HL-60 (cell line): Measurements from ENCODE around the gene LINC00305.

Source experiments
- POLR2AphosphoS5 ChIP-seq: IDR thresholded peaks from 2 replicates; pipeline ENCODE4 v1.6.1; 2012; ENCODE audit warnings: low read depth
- TF ChIP-seq, protein P1 (sequence below): IDR thresholded peaks from one replicate; pipeline ENCODE4 v1.5.1; 2011; ENCODE audit warnings: low read length, control low read depth, inconsistent platforms; ENCODE audit not compliant: insufficient read depth

DNA sequence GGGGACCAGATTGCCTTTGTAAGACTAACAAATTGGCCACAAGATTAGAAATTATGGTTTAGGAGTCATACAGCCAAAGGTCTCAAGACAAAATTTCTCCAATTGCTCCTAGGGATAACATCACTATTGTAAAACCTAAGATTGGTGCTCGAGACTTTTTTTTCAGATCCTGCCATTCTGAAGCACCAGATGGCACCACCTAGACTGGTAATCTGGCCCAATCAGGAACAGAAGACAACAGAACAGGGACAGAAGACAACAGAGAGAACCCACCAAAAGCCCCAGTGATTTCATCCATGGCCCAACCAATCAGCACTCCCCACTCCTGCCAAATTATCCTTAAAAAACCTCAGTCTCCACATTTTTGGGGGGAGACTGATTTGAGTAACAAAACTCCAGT is 66.8 kb downstream of the LINC00305 start:
- TF ChIP-seq, protein P1, sequence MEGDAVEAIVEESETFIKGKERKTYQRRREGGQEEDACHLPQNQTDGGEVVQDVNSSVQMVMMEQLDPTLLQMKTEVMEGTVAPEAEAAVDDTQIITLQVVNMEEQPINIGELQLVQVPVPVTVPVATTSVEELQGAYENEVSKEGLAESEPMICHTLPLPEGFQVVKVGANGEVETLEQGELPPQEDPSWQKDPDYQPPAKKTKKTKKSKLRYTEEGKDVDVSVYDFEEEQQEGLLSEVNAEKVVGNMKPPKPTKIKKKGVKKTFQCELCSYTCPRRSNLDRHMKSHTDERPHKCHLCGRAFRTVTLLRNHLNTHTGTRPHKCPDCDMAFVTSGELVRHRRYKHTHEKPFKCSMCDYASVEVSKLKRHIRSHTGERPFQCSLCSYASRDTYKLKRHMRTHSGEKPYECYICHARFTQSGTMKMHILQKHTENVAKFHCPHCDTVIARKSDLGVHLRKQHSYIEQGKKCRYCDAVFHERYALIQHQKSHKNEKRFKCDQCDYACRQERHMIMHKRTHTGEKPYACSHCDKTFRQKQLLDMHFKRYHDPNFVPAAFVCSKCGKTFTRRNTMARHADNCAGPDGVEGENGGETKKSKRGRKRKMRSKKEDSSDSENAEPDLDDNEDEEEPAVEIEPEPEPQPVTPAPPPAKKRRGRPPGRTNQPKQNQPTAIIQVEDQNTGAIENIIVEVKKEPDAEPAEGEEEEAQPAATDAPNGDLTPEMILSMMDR = no peak
- no peak for TF ChIP-seq POLR2AphosphoS5
